Measurements from ENCODE around the gene LYRM9.

The LYRM9 gene

DNA sequence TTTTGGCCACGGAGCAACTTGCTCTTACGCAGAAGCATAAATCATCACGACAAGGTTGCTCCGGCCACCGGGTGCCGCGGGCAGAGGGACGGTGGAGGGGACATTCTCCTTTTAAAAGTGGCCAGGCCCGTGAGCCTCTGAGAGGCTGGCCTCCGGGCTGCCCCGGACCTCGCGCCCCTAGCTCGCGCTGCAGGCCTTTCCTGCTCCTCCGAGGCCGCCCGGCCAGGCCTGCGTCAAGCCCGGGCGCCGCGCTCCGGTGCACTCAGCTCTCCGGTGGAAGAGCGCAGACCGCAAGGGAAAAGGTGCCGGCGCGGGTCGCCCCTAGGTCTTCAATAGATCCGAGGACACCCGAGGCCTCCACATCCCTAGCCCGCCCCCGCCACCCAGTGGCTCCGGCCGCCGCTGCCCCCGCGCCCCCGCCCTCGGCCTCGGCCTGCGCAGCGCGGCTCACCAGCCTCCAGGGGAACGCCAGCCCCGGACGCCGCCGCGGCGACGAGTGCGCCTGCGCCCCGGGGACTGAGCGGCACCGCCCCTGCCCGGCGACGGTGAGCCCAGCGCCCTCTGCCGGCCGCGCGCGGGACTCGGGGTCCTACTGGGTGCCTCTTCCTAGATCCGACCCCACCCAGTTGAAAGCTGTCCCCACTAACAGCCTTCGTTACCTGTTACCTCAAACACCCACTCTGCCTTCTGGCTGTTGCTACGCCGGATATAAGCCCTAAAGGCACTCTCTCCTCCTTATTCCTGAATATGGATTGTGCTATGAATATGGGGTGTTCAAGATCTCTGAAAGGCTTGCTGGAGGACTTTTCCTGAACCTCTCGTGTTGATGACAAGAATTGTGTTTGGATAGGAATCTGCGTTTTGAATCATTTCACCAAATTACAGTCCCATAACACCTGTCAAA lies at the start of gene LYRM9:
TSS of gene LYRM9 (minus strand) at position 500 of the 904 bp plus-strand sequence. CDS start 10,671 bp downstream, outside the sequence.
- peak; percentile 99 for TF ChIP-seq CTCF (IDR thresholded peaks at IDR 0.05)

DNA sequence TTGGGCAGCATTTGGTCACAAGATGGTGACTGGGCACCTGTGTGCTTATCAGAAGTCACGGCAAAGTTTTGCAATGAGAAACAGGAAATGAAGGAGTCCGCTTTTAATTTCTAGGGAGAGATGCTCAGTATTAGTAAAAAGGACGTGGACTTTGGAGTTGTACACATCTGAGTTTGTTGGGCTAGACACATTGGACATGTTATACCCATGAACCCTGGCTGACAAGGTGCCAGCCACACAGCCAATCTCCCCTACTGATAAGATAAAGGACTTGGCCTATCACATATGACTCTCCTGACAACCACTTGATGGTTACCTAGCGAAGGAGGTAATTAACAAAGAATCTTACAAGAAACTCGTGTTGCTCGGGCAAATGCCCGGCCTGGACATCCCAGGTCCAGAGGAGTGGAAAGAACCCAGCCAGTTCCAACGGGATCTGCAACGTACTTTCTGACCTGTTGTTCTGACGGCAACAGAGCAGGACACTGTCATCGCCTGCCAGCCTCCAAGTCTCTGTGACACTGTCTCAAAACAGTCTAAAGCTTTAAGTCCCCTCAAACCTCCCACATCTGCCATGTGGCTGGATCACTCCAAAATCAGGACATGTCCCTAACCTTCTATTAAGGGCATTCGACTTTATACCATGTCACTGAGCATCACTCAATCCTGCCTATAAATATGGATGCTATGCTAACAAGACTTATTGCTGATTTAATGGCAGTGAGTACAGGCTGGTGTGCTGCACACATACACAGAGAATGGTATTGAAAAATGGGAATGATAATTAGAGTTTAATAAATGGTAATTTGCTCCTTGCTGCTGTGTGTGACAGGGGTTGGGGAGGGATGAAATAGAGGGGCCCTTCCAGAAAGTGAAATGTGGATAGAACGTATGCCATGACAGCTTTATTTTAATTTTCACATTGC lies 47.6 kb upstream of the LYRM9 start:
- TF ChIP-seq CTCF (IDR thresholded peaks at IDR 0.05) = no peak

- TF ChIP-seq CTCF (IDR thresholded peaks at IDR 0.05) = no peak
Observed at GRCh38 chr17:27939474-27940465, 46.6 kb upstream of the LYRM9 start.

DNA sequence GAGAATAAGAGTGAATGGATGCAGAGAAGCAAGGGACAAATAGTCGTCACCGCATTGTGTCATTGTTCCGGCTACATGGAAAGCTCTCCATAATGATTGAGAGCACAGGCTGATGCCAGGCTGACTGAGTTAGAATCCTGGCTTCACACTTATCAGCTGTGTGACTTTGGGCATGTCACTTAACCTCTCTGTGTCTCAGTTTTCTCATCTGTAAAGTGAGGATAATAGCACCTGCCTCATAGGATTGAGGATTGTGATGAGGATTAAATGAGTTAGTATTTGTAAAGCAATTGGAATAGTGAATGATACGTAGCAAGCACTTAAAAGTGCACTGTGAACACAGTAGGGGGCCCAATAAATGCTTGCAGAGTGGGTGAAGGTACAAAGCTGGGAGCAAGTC lies 45.7 kb upstream of the LYRM9 start:
- no peak for TF ChIP-seq CTCF (IDR thresholded peaks at IDR 0.05)

DNA sequence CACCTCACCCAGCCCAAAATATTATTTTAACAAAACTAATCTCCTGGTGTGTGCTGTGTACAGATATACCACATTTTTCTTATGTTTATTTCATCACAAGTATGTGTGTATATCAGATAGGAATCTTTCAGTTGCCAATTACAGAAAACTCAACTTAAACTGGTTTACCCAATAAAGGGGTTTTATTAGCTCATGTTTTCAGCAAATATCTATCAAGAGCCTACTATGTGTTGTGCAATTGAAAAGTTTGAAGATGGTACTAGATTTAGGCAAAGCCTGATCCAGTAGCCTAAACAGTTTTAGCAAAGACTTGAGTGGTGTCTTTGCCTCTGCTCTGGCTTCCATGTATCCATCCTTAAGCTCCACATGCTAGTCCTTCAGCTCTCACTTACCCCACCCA lies 45.1 kb upstream of the LYRM9 start:
- TF ChIP-seq CTCF (IDR thresholded peaks at IDR 0.05) = no peak

DNA sequence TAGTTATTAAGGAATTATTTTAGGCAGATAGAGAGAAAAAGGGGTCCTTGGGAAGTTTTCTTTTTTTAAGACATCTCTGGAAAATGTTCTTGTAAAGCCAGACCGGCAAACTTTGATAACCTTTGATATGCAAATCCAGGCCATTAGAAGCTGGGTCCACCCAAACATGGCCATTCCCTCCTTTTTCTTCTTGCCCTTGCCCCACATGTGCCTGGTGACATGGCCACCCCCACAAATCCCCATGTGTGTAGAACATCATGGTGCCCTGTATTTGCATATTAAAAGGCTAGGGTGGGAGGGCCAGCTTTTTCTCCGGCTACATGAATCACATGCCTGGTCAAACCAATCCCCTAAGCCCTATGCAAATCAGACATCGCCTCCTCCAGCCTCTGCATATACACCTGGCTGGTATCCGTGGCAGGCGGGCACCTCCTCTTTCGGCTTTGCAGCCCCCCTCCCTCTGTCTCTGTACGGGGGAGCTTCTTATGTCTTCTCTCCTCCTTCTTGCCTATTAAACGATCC lies 43.9 kb upstream of the LYRM9 start:
- TF ChIP-seq CTCF (IDR thresholded peaks at IDR 0.05) = no peak

All from LNCAP (cell line).